GM18907 (cell line): ENCODE measurements around the gene NADK2.

ENCODE experiments used
- ATAC-seq: cut with Tn5 transposase; IDR thresholded peaks from one replicate; pipeline ENCODE4 v1.9.1; 2021; ENCODE audit warnings: mild to moderate bottlenecking, moderate library complexity; ENCODE audit not compliant: unreplicated experiment

Gene NADK2

DNA sequence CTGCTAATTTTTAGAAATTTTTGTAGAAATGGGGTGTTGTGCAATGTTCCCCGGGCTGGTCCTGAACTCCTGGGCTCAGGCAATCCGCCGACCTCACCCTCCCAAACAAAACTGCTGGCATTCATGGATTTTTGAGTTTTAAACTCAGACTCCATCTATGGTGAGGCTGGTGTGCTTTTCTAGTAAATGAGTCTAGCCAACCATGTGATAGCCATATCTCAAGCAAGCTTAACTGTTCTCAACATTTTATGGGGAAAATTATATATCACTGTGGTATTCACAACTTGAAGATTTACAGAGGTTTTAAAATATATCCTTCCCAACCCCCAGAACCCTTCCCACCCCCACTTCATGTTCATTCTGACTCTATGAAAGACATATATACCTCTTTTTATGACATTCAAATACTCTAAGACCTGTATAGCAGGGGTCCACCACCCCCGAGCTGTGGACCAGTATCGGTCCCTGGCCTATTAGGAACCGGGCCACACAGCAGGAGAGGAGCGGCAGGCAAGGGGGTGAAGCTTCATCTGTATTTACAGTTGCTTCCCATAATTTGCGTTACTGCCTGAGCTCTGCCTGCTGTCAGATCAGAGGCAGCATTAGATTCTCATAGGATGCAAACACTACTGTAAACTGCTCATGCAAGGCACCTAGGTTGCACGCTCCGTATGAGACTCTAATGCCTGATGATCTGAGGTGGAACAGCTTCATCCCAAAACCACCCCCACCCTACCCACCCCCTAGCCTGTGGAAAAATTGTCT, 4.5 kb upstream of the NADK2 start:
- ATAC-seq, result no peak

DNA sequence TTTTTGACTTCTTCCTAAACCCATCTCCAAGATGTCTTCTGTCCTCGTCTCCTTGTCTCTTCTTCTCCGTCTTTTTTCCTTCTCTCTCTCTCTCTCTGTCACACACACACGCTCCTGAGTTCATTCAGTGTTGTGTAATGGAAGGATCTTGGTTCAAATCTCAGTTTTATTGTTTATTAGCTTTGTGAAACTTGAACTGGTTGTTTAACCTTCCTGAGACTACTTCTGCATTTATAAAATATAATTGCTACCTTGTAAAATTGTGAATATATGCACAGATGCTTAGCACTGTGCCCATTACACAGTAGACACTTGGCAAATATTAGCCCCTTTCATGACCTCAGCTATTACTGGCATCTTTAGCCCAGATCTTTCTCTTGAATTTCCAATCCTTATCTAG, 2.4 kb upstream of the NADK2 start:
- no peak for ATAC-seq

DNA sequence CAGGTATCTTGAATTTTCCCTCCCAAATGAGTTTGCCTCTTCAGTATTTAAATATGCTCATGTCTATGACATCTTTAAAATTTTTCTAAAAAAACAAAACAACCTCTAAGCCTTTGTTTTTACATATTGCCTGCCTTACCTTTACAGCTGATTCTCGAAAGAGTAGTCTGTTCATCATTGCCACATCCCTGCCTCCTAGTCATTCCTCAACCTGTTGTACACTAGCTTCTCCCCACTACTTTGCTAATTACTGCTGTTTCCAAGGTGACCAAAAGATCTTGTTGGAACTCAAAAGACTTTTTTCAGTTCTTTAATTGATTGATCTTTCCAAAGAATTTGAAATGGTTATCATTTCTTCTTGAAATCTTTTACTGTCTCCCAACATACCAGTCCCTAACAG, 1.9 kb upstream of the NADK2 start:
- ATAC-seq, result no peak

DNA sequence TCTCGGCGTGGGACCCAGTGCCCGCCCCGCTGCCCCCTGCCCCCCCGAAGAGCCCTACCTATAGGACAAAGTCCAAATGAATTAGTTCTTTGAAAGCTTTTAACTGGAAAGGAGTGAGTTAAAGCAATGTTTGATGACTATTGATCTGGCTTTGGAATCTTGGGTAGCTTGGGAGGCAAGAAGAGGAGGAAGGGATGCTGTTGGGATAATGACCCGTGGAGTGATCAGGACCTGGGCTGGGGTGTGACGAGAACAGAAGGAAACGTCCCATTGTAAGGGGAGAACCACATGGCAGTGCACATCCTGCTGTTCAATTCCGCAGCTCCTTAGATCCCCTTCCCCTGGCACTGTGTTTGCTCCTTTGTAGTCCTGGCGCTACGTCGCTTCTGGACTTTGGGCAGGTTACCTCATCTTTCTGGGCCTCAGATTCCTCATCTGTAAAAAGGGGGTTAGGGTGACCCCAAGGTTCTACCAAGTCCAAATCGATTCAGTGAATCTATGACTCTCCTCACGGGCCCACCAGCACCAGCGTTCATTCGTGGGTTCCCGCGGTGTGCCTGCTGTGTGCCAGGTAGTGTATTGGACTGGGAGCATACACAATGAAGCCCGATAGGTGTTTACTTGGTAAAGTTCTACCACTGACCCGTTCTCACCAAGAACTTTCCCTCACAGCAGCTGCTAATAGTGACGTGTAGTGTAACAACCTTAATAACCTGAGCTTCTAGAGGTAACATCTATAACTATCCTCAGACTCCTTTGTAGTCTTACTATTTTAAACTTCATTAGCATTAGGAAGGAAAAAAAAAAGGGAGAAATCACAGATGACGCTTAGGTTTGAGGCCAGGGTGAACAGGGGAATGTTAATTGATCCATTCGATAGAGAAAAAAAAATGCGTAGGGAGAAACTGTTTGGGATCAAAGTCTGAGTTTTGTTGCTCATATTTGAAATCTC, 1.1 kb upstream of the NADK2 start:
- no peak for ATAC-seq

DNA sequence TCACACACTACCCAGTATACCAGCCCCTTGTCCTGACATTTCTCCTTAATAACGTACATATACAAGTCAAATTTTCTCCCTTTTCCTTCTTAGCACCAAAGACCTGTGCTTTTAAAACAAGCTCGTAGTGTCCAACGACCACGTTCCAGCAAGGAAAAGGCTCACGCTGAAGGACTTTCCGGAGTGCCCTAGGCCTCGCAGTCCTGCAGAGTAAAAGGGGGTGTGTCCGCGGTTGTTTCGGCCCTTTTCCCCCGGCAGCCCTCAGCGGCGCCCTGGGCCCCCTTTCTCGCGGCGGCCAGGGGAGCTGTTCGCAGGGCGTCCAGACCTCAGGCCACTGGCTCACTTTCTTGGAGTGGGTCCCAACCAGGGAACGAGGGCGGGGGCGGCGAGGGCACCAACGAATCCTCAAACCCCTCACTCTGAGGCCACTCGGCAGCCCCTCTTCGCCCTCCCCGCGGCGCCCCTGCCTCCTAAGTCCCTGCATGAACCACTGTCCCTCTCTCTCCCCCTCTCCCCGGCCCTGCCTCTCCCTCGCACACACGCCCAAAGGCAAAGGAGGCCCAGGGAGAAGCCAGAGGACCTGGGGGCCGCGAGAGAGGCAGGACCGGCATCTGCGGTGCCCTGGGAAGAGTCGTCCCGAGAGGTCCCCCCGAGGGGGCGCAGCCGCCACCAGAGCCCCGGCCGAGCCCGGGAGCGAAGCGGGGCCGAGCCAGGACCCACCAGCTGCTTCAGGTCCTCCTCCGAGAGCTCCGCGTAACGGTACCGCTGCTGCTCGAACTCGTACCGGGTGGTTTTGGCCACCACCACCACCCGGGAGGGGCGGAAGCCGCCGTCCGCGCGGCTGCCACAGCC, 720 bp downstream of the NADK2 start:
- peak; percentile 36 for ATAC-seq

DNA sequence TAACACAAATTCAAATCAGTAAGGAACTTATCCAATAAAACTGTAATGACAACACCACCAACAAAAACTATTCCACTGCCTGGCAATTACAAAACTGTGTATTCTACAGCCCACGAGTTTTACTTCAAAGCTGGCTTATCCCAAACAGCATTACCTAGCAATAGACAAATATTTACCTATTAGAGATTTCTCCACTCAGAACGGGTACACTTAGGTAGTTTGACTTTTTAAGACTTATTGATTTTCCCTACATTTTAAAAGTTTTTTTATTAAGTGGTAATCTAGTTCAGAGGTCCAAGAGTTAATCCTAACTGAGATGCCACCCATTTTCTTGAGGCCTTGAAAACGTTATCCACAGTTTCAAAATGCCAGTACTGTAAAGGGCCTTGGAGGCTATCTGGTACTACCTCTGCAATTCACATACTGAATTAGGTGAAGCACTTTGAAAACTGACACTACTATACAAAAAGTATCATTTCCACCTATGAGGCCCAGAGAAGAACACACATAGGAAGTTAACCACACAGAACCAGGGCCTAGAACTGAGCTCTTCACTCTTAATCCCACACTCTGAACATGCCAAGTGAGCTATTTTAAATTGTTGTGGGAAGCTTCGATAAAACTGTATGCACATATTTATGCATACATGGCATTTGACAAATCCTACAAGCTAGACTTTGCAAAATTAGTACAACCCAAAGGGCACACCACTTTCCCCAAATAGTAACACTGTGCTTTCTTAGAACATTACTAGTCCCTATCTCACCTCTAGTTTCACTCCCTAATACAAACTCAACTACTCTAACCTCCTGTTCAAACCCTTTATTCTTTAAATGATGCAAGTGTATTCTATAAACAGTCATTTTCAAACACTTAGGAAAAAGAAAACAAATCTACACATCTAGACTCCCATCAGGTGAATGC, 2.1 kb downstream of the NADK2 start:
- no peak for ATAC-seq

DNA sequence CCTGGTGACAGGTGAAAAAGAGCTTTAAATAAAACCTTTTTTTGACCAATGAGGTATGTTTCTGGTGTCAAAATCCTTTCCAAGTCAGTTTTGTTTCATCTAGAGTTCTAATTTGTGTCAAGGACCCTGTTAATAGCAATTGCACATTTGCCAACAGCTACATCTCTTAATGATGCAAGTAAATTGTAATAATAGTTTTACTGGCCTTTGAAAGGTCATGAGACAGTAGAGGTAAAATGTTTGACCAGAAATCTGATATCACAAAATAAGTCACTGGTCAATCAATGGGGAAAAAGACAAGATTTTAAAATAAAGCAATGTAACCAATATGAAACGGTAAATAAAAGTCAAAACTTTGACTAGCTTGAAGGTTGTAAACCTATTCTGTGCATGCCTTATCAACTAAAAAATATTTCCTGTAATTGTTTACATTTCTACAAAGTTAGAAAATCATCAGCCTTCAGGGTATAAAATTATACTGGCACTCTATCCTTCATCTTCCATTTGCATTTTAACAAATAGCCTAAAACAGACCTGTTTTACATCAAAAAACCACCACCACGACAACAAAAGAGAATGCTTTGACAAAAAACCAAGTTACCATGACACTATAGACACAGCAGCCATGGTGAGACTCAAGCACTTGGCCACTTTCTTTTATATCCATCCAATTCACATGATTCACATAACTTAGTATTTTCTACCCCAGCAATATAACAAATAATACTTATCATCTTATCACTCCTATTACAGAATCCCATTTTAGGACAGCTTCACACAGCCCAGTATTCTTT, 3.0 kb downstream of the NADK2 start:
- no peak for ATAC-seq

DNA sequence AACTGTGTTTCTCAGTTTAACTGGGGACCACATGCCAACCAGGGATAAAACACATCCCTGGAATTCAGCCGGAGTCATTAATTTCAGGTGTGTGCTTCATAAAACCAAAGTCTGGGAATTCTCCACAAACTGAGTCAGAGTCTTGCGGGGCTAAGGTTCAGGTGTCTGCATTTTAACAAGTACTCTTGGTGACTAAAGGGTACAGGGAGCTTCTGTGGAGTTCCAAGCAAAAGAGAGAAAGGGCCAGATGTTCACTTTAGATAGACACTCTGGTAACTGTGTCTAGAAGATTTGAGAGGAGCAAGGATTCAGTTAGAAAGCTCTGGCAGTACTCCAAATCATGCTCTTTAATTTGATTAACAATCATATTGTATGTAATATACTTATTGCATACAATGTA, 4.0 kb downstream of the NADK2 start:
- ATAC-seq, result no peak

DNA sequence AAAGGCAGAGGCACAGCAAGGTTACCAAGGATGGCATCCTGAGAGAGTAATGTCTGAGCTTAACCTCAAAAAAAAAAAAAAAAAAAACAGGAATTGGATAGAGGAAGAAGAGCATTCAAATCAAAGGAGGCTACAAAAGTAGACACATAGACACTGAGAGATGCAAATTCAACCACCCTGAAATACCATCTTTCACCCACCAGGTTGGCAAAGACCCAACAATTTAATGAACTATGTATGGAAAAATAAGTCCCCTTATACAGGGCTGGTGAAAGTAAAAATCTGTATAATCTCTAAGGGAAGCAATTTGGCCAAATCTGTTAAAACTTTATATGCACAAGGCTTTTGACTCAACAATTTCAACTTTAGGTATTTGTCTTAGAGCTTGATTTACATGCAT, 4.9 kb downstream of the NADK2 start:
- ATAC-seq, result no peak

DNA sequence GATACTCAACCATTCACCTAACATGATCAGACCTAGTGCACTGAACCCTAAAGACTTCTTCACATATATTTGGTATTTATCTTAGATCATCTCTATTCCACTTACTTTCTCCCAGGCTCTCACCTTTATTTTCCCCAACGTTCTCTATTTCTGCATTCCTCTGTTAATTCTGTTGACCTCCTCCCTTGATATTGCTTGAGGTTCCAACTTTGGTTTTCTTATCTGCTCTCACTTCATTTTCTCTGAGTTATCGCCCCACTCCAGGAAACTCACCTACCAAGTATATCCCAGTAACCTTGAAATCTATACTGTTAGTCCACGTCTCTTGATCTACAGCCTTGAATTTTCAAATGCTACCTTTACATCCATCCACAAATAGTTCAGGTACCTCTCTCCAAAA, 9.2 kb downstream of the NADK2 start:
- no peak for ATAC-seq

DNA sequence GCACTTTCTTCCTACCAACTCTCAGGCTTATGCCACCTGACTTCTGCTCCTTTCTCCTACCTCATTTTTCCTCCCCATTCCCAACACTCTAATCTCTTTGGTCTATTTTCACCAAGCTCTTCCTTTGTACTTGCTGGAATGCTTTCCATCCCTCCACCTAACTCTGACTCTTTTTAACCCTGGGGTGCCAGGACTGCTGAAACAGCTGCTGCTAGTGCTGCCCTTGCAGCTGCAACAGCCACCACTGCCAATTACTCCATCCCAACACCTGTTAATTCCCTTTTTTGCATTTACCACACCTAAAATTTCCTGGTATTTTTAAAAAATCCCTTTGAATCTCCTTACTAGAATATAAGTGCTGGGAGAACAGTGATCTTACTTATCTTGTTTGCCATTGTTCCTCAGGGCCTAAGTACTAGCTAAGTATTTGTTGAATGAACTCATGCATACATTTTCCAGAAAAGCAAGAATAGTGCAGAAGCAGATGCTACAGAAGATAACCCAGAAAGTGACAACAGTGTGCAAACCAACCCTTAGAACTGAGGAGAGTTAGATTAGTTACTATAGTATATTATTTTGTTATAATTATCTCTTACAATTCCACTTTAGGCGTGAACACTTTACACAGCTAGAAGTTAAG, 11.5 kb downstream of the NADK2 start:
- no peak for ATAC-seq

DNA sequence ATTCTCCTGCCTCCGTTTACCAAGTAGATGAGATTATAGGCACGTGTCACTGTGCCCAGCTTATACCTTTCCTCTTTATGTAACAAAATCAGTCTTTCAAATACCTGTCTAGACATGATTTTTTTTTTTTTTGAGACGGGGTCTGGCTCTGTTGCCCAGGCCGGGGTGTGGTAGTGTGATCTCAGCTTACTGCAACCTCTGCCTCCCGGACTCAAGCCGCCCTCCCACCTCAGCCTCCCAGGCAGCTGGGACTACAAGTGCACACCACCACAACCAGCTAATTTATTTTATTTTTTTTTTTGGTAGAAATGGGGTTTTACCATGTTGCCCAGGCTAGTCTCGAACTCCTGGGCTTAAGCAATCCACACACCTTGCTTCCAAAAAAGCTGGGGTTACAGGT, 13.2 kb downstream of the NADK2 start:
- ATAC-seq, result no peak

DNA sequence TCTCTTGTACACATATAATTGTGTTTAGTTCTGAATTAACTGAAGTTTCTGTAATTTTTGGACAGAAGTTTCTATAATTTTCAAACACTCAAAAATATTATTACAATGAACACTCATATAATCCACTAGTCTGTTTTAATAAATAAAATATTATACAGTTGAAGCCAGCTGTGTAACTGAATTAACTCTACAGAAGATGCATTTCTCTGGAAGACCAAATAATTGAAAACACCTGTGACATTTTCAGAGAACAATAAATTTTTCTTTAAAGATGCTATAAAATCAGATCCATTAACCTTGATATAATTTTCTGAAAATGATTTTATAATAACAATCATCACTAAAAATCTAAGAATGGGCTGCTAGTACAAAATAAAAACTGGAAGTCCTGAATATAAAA, 14.7 kb downstream of the NADK2 start:
- no peak for ATAC-seq

DNA sequence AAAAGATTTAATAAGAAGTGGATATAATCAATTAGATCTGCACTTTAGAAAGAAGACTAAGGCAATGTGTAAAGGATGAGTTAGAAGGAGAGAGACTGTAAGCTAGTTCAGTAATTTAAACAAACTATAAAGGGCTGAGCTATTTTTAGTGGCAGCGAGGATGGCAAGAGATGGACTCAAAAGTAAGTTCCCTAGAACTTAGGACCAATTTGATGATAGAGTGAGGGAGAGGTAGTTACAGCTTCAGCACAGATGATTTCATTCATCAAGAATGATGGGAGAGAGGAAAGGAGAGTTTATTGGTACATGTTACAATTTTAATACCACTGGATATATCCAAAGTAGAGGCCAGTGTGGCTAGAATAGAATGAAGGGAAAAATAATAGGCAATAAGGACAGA, 19.1 kb downstream of the NADK2 start:
- ATAC-seq, result no peak

DNA sequence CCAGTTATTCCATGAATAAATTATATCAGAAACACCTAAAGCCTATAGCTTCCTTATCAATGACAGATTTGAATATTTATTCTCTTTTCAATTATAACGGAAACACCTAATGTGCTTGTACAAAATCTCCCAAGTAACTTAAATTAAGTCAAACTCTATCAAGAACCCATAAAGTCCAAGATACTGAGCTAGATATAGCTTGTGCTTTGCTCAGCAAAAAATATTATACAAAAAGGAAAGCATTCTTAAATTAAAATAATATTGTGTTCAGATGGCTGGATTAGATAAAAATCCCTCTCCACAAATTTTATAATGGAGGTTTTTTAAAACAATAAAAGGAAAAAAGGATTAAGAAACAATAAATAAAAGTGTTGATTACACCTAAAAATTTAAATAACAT, 23.7 kb downstream of the NADK2 start:
- no peak for ATAC-seq

DNA sequence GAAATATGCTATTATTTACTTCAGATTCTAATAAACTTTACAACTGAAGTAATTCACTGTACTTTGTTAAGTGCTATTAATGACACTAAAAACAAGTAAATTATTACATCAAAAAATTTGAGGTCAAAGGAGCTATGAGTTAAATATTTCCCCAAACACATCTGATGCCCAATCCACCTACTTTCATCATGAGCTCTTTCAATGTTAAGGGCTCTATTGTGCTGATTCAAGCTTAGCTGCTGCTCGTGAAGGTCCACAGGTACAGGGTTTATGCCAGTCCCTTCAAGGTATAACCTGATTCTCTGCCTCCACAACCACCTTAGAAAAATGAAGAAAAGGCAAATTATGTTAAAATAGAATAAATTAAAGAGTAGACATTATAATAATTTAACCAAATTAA, 24.2 kb downstream of the NADK2 start:
- no peak for ATAC-seq

DNA sequence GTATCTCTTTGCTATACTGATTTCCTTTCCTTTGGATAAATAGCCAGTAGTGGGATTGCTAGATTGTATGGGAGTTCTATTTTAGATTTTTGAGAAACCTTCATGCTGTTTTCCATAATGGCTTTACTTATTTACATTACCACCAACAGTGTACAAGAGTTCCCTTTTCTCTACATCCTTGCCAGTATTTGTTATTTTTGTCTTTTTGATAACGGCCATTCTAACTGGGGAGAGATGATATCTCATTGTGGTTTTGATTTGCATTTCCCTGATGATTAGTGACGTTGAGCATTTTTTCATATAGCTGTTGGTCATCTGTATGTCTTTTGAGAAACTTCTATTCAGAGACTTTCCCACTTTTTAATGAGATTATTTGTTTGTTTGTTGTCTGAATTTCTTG, 25.8 kb downstream of the NADK2 start:
- ATAC-seq, result no peak

DNA sequence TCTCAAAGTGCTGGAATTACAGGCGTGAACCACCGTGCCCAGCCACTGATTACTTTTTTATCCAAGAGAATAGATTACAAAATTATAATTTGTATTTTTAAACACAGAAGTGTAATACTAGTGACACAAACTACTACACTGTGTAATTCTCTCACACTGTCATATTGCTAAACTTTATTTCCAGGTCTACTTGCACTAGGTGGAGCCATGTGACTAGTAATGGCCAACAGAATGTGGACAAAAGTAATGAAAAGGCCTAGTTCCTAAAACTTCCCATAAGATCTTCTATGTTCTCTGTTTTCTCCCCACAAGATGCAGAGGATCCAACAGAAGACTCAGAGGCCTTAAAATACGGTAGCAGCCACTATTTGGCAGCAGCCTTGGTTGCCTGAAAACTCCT, 27.3 kb downstream of the NADK2 start:
- no peak for ATAC-seq

DNA sequence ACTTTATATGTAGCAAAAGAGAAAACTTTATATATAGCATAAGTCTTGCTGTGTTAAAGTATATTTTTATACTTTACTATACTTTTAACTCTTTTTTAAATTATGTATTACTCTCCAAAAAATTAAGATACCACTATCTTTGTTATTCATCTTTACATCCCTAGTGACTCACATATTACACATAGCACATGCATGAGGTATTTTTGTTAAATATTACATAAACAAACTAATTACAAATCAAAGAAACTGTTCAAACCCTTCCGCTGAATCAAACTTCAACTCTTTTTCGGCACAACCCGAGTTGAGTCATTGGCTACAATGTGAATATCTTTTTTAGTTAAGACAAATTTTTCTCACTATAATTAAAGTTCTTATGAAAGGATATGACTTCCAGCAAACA, 32.1 kb downstream of the NADK2 start:
- no peak for ATAC-seq
